GM12878 (cell line): ENCODE results near the gene APLP1. TPM values are rescaled to one million over a fixed set of nuclear protein-coding genes. Genes with fewer than 3 reads are reported as not detected.

ENCODE experiments used
- ATAC-seq: fragments of 200-7000 bp; cut with Tn5 transposase; 3 replicates; pipeline ENCODE4 v1.9.1; 2020; ENCODE audit warnings: mild to moderate bottlenecking, moderate library complexity
- BruUV-seq: library from RNA; stranded (reverse); fragments of 400-500 nt; replicated peaks from 2 replicates; lab custom pipeline; 2021; lab: Mats Ljungman, UMichigan
- CTCF ChIA-PET: fragments of 300-600 bp; sonication (Branson Sonifier 250); formaldehyde crosslinking; extraction: SDS; loops from one replicate; lab custom pipeline; 2021; ENCODE audit warnings: inconsistent platforms; lab: Yijun Ruan, JAX
- POLR2A ChIA-PET: fragments of 350-600 bp; formaldehyde crosslinking; extraction: SDS; loops from one replicate; lab custom pipeline; 2021; ENCODE audit warnings: inconsistent platforms; lab: Charles Lee
- RAD21 ChIA-PET: fragments of 300-600 bp; sonication (Branson Sonifier 250); formaldehyde crosslinking; loops from one replicate; lab custom pipeline; 2023; ENCODE audit warnings: antibody characterized with exemption; ENCODE audit not compliant: unreplicated experiment; lab: Charles Lee
- SMC1A ChIA-PET: fragments of 300-600 bp; sonication (Branson Sonifier 250); formaldehyde crosslinking; loops from one replicate; lab custom pipeline; 2023; ENCODE audit not compliant: unreplicated experiment, uncharacterized antibody; lab: Charles Lee
- DNase-seq: peaks from one replicate; pipeline ENCODE4 v3.0.0-alpha.2; 2011; ENCODE audit warnings: low read depth, low spot score
- FAIRE-seq: peaks from 3 replicates; lab custom pipeline; 2011; peaks lifted over from hg19 to GRCh38; lab: Jason Lieb, UNC
- H2AFZ ChIP-seq: 2 replicates; pipeline ENCODE4 v1.6.0; 2011; ENCODE audit warnings: low read depth, low read length, control low read depth; ENCODE audit not compliant: control insufficient read depth
- H3K27ac ChIP-seq: 2 replicates; pipeline ENCODE4 v1.5.1; 2011; ENCODE audit warnings: control low read depth; ENCODE audit not compliant: control insufficient read depth, insufficient read depth
- H3K27me3 ChIP-seq, 2 experiments: replicated peaks in 1 of 2; 2 replicates each; pipeline versions ENCODE4 v1.6.0 to v1.6.1; 2011; ENCODE audit warnings: low read length in 1 of 2; ENCODE audit not compliant: control insufficient read depth in 2 of 2, insufficient read depth in 2 of 2
- H3K36me3 ChIP-seq, 2 experiments: 2 replicates each; pipeline ENCODE4 v1.5.1; 2011; ENCODE audit warnings: low read length in 1 of 2; ENCODE audit not compliant: control insufficient read depth in 2 of 2, insufficient read depth in 2 of 2
- H3K4me1 ChIP-seq: 2 replicates; pipeline ENCODE4 v1.6.1; 2011; ENCODE audit warnings: mild to moderate bottlenecking, low read length, moderate library complexity, mixed read lengths; ENCODE audit not compliant: control insufficient read depth, insufficient read depth
- H3K4me2 ChIP-seq: 2 replicates; pipeline ENCODE4 v1.6.0; 2011; ENCODE audit warnings: control low read depth; ENCODE audit not compliant: control insufficient read depth, insufficient read depth
- H3K4me3 ChIP-seq: fragments of 200-600 bp; sonication (generic); 2 replicates; pipeline ENCODE4 v1.5.1; 2016
- H3K79me2 ChIP-seq: 2 replicates; pipeline ENCODE4 v1.6.0; 2011; ENCODE audit warnings: low read length; ENCODE audit not compliant: control insufficient read depth, insufficient read depth
- H3K9ac ChIP-seq: 2 replicates; pipeline ENCODE4 v1.8.0; 2011; ENCODE audit warnings: low read length, control low read depth, mixed read lengths; ENCODE audit not compliant: control insufficient read depth, insufficient read depth
- H3K9me3 ChIP-seq: replicated peaks from 3 replicates; pipeline ENCODE4 v1.5.1; 2011; ENCODE audit warnings: mild to moderate bottlenecking, low read length; ENCODE audit not compliant: control insufficient read depth, insufficient read depth
- H4K20me1 ChIP-seq: 2 replicates; pipeline ENCODE4 v1.6.0; 2011; ENCODE audit not compliant: control insufficient read depth, insufficient read depth
- ATF3 ChIP-seq: IDR thresholded peaks from 2 replicates; pipeline ENCODE4 v1.6.1; 2011; ENCODE audit warnings: low read depth, mild to moderate bottlenecking, low read length, moderate library complexity, borderline replicate concordance; ENCODE audit errors: extremely low read depth
- CBX3 ChIP-seq: fragments of 200-600 bp; sonication (generic); IDR thresholded peaks from 2 replicates; pipeline ENCODE4 v1.6.1; 2016; ENCODE audit warnings: low read depth, borderline replicate concordance
- CTCF ChIP-seq, 3 experiments: IDR thresholded peaks in 2 of 3; conservative IDR thresholded peaks in 1 of 3; 2 replicates each; pipeline ENCODE4 v1.5.1; 2011; ENCODE audit warnings: low read depth in 3 of 3, low read length in 3 of 3, mild to moderate bottlenecking in 3 of 3, control low read depth in 2 of 3, moderate library complexity in 2 of 3, inconsistent platforms in 1 of 3, mixed read lengths in 1 of 3; ENCODE audit not compliant: control insufficient read depth in 2 of 3, insufficient read depth in 1 of 3; ENCODE audit errors: extremely low read depth in 1 of 3
- EGR1 ChIP-seq, 2 experiments: IDR thresholded peaks; 1 replicate in 1 of 2; 2 replicates in 1 of 2; pipeline ENCODE4 v1.6.1; 2011 to 2012; ENCODE audit warnings: low read depth in 2 of 2, low read length in 2 of 2, borderline replicate concordance in 1 of 2, mild to moderate bottlenecking in 1 of 2, moderate library complexity in 1 of 2
- ELK1 ChIP-seq: IDR thresholded peaks from 2 replicates; pipeline ENCODE4 v1.6.1; 2012; ENCODE audit warnings: low read depth, low read length, improper control_type of control experiment
- HDGF ChIP-seq: fragments of 450-650 bp; IDR thresholded peaks from 2 replicates; pipeline ENCODE4 v1.6.1; 2016; ENCODE audit warnings: antibody characterized with exemption
- KDM1A ChIP-seq: fragments of 200-600 bp; sonication (generic); IDR thresholded peaks from 2 replicates; pipeline ENCODE4 v1.6.1; 2016; ENCODE audit warnings: borderline replicate concordance
- KLF5 ChIP-seq: fragments of 450-650 bp; IDR thresholded peaks from 2 replicates; pipeline ENCODE4 v1.6.1; 2014; ENCODE audit warnings: mild to moderate bottlenecking; ENCODE audit not compliant: partially characterized antibody
- MTA2 ChIP-seq: fragments of 450-650 bp; IDR thresholded peaks from 2 replicates; pipeline ENCODE4 v1.6.1; 2016; ENCODE audit warnings: low read depth, mild to moderate bottlenecking, moderate library complexity
- MXI1 ChIP-seq: fragments of 150-350 bp; IDR thresholded peaks from 2 replicates; pipeline ENCODE4 v1.6.1; 2011; ENCODE audit warnings: low read depth, mild to moderate bottlenecking, inconsistent platforms, low read length, improper control_type of control experiment
- NR2C1 ChIP-seq: fragments of 450-650 bp; IDR thresholded peaks from 2 replicates; pipeline ENCODE4 v1.6.1; 2017; ENCODE audit warnings: antibody characterized with exemption, mild to moderate bottlenecking, moderate library complexity
- RB1 ChIP-seq: fragments of 450-650 bp; formaldehyde crosslinking; IDR thresholded peaks from 2 replicates; pipeline ENCODE4 v1.6.1; 2017; ENCODE audit warnings: mild to moderate bottlenecking, borderline replicate concordance
- SIX5 ChIP-seq: IDR thresholded peaks from 2 replicates; pipeline ENCODE4 v1.6.1; 2011; ENCODE audit warnings: mild to moderate bottlenecking, low read depth, low read length, moderate library complexity; ENCODE audit not compliant: severe bottlenecking
- SMARCA5 ChIP-seq: fragments of 450-650 bp; IDR thresholded peaks from 2 replicates; pipeline ENCODE4 v1.6.1; 2017; ENCODE audit warnings: mild to moderate bottlenecking
- SP1 ChIP-seq: IDR thresholded peaks from one replicate; pipeline ENCODE4 v1.6.1; 2011; ENCODE audit warnings: low read depth, low read length
- ZBTB33 ChIP-seq: fragments of 450-650 bp; IDR thresholded peaks from 2 replicates; pipeline ENCODE4 v1.6.1; 2017; ENCODE audit warnings: mild to moderate bottlenecking
- ZSCAN29 ChIP-seq: fragments of 450-650 bp; IDR thresholded peaks from 2 replicates; pipeline ENCODE4 v1.6.1; 2017; ENCODE audit warnings: mild to moderate bottlenecking, moderate library complexity
- WGBS: methylation state at CpG from one replicate; pipeline ENCODE4 v1.1.6; 2016; ENCODE audit warnings: low lambda C conversion rate; ENCODE audit not compliant: insufficient replicate concordance, insufficient coverage; ENCODE audit errors: missing lambda C conversion rate; 5-methylcytosine and 5-hydroxymethylcytosine counted together
- in situ Hi-C: fragments of 300-500 bp; cut with MboI; formaldehyde crosslinking; loops from 9 replicates; pipeline ENCODE4 v1.14.3; 2018; ENCODE audit warnings: mixed read lengths
- intact Hi-C: fragments of 100-400 bp; cut with micrococcal nuclease; formaldehyde crosslinking; loops from one replicate; pipeline ENCODE4 v1.14.2; 2022; ENCODE audit not compliant: unreplicated experiment
- polyA plus RNA-seq, 11 experiments: library from polyadenylated mRNA; depleted of rRNA in 4 of 11; unstranded in 6 of 11; stranded (reverse) in 5 of 11; fragments of >200 nt; fragmentation: Nextera tagmentation in 4 of 11; fragmentation: Illumina TruSeq in 1 of 11; extraction: Ambion mirVana in 4 of 11; extraction: Trizol in 1 of 11; gene quantifications; 1 replicate in 1 of 11; 2 replicates in 10 of 11; pipeline versions ENCODE4 v1.2.1 to v1.2.3, GENCODE V29; 2011 to 2016; ENCODE audit warnings: inconsistent platforms in 2 of 11, missing spikeins in 2 of 11, low read depth in 1 of 11
- total RNA-seq, 4 experiments: library from RNA; depleted of rRNA in 3 of 4; stranded (reverse); fragments of >200 nt in 3 of 4; fragmentation: Illumina TruSeq in 1 of 4; extraction: Trizol in 1 of 4; gene quantifications; 2 replicates each; pipeline versions ENCODE4 v1.2.1 to v1.2.3, GENCODE V29; 2013 to 2021

APLP1 gene
- total and polyA plus RNA-seq, 10 of the 15 experiments (the other 5 are each of a cell fraction or from before 2014, with no cell fraction given): 0.07 to 2.2 (median 0.91) TPM; not detected in 1

- TF ChIP-seq NR2C1 (no peak), KLF5 (no peak), ATF3 (no peak), ZBTB33 (no peak), KDM1A (no peak), HDGF (no peak)
Measured at GRCh38 chr19:35863018-35863417, 5.4 kb upstream of the APLP1 start (continued).

- DNase-seq (no peak), ATAC-seq (no peak), FAIRE-seq (no peak)
- intact Hi-C loops (no loop called here), in situ Hi-C loops (no loop called here)
- 6% methylated on average over 7 of the region's 15 CpGs for WGBS
- ChIA-PET CTCF (no interaction called here), SMC1A (no interaction called here), POLR2A (interaction anchor here (0.6 kb wide), 1 partner anchor 107 kb away, joined by 6 read pairs; no protein-coding TSS in a partner anchor), RAD21 (interaction anchor here (1.0 to 1.5 kb wide), 2 partner anchors 16 to 62 kb away, joined by 3 to 6 read pairs; partner anchors contain the start of gene NPHS1)
- Histone ChIP-seq H3K4me2 (peak overlapping the region; percentile 45; the same call in 1 of the 2 replicates), H3K27ac (no peak overlapping the region), H3K27me3 (peaks cover 2 to 4% of the 10 kb centered on the region in 2 experiments; a peak in 1 of 4 replicates), H3K4me3 (peak overlapping the region; percentile 51; the same call in 1 of the 2 replicates), H2AFZ (no peak overlapping the region), H3K79me2 (no peaks in the 10 kb centered on the region), H4K20me1 (no peaks in the 10 kb centered on the region), H3K4me1 (peaks cover 13% of the 10 kb centered on the region), H3K36me3 (no peaks in the 10 kb centered on the region), H3K9ac (no peak overlapping the region), H3K9me3 (no peaks in the 10 kb centered on the region)
- BruUV-seq: no TSS peak
- TF ChIP-seq ELK1 (no peak), SMARCA5 (no peak), SIX5 (no peak), CBX3 (no peak), SP1 (no peak), MTA2 (no peak), MXI1 (no peak), EGR1 (IDR thresholded peaks at IDR 0.05; ENCODE audit: borderline replicate concordance in 1 of 2, low read depth in 2 of 2, low read length in 2 of 2) (no peak), ZSCAN29 (no peak), CTCF (IDR thresholded peaks at IDR 0.05 in 2 of 3, conservative IDR thresholded peaks at IDR 0.05 in 1 of 3; ENCODE audit: control insufficient read depth in 2 of 3, extremely low read depth in 1 of 3, insufficient read depth in 1 of 3, low read depth in 3 of 3, low read length in 3 of 3) (no peak), RB1 (no peak)
Measured at GRCh38 chr19:35868823-35869326, 501 bp downstream of the APLP1 start.
